Fibroblast of the aortic adventitia (primary cell): ENCODE measurements around the gene CD93. TPM values are rescaled to one million over a fixed set of nuclear protein-coding genes. Genes with fewer than 3 reads are reported as not detected.

Experiments used
- DNase-seq: peaks from one replicate; pipeline ENCODE4 v3.0.0-alpha.2; 2010; ENCODE audit warnings: low read depth
- H3K4me3 ChIP-seq: 2 replicates; pipeline ENCODE4 v1.5.1; 2011; ENCODE audit warnings: low read depth, mild to moderate bottlenecking, control low read depth, low read length, moderate library complexity
- total RNA-seq: library from RNA; depleted of rRNA; stranded (reverse); fragments of >200 nt; gene quantifications from 2 replicates; pipeline ENCODE4 v1.2.3, GENCODE V29; 2012; ENCODE audit warnings: low replicate concordance
- TF ChIP-seq, protein P1 (sequence below): IDR thresholded peaks from 2 replicates; pipeline ENCODE4 v1.5.1; 2011; ENCODE audit warnings: mild to moderate bottlenecking, low read length, control low read depth, inconsistent platforms; ENCODE audit not compliant: insufficient read depth

CD93 gene
- total RNA-seq, 1 donor = 0.27 TPM

DNA sequence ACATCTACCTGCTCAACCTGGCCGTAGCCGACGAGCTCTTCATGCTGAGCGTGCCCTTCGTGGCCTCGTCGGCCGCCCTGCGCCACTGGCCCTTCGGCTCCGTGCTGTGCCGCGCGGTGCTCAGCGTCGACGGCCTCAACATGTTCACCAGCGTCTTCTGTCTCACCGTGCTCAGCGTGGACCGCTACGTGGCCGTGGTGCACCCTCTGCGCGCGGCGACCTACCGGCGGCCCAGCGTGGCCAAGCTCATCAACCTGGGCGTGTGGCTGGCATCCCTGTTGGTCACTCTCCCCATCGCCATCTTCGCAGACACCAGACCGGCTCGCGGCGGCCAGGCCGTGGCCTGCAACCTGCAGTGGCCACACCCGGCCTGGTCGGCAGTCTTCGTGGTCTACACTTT, 50.4 kb downstream of the CD93 start:
- TF ChIP-seq, protein P1, sequence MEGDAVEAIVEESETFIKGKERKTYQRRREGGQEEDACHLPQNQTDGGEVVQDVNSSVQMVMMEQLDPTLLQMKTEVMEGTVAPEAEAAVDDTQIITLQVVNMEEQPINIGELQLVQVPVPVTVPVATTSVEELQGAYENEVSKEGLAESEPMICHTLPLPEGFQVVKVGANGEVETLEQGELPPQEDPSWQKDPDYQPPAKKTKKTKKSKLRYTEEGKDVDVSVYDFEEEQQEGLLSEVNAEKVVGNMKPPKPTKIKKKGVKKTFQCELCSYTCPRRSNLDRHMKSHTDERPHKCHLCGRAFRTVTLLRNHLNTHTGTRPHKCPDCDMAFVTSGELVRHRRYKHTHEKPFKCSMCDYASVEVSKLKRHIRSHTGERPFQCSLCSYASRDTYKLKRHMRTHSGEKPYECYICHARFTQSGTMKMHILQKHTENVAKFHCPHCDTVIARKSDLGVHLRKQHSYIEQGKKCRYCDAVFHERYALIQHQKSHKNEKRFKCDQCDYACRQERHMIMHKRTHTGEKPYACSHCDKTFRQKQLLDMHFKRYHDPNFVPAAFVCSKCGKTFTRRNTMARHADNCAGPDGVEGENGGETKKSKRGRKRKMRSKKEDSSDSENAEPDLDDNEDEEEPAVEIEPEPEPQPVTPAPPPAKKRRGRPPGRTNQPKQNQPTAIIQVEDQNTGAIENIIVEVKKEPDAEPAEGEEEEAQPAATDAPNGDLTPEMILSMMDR = no peak
- H3K4me3 ChIP-seq = no peak overlapping the region
- no peak for DNase-seq

DNA sequence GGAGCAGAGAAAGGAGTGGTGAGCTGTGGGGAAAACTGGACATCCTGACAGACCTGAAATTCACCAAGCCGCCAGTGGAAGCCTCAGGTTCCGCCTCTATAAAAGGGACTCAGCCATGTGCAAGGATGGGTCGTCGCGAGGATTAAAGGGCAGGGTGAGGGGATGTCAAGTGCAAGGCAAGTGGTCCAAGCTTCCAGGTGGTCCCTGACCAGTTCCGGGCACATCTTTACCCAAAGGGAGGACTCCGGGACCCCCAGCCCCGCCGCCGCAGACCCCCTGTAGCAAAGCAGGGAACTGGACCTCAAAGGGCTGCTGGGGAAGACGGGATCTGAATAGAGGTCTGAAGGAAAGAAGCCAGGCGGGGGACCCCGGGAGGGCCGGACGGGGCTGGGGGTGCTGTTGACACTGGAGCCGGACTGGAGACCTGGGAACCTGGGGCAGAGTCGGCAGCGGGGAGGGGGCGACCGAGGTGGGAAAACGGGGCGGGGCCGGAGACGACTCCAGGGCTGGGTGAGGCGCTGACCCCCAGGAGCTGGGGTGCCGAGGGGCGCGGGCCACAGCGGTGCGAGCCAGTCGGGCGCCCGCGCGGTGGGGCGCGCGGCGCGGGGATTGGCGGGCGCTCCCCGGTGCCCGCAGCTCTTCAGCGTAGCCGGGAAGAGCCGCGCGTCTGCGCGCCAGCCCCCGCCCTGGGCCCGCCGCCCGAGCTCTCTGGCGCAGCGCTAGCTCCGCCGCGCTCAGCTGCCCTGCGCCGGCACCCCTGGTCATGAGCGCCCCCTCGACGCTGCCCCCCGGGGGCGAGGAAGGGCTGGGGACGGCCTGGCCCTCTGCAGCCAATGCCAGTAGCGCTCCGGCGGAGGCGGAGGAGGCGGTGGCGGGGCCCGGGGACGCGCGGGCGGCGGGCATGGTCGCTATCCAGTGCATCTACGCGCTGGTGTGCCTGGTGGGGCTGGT, 51.1 kb downstream of the CD93 start, which contains the start of gene SSTR4:
TSS of gene SSTR4 (plus strand) at position 592 of the 951 bp plus-strand sequence. CDS start at position 764, 172 bp downstream.
- H3K4me3 ChIP-seq = no peak within 1 kb of the TSS
- DNase-seq = no peak
- TF ChIP-seq, protein P1 = no peak

DNA sequence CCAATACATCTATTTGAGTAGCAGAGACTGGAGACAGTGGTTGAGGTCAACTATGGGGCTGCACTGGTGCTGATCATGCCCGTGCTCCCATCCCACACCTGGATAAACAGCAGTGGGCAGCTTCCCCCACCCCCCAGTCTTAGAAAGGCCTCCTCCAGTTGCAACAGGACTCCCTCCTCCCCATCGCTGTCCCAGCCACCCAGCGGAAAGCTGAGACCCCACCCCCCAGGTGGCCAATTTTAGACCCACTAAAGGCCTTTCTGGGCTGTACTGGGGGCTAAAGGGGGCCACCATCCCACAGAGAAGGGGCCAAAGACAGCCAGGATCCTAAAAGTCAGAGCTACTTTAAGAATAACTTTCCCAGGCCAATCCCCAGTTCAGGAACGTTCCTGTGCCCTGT, 52.2 kb downstream of the CD93 start:
- no peak for DNase-seq
- no peak overlapping the region for H3K4me3 ChIP-seq

DNA sequence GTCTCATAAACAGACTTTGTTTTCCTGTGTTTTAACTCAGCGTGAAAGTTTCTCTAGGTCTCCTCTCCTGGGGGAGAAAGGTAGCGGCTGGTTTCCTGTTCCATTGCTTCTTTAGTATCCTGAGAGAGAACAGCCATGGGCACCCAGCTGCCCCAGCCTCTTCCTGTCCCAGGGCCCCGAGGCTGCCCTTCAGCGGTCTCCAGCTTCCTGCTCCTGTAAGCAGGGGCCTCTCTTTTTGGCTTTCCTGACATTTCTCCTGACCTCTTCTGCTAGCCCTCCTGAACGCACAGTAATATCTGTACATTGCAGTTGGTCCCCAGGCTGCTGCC, 53.4 kb downstream of the CD93 start:
- no peak for DNase-seq
- TF ChIP-seq, protein P1 = no peak
- H3K4me3 ChIP-seq = no peak overlapping the region

More for the DNA sequence above, 52.2 kb downstream of the CD93 start:
- TF ChIP-seq, protein P1 = no peak

DNA sequence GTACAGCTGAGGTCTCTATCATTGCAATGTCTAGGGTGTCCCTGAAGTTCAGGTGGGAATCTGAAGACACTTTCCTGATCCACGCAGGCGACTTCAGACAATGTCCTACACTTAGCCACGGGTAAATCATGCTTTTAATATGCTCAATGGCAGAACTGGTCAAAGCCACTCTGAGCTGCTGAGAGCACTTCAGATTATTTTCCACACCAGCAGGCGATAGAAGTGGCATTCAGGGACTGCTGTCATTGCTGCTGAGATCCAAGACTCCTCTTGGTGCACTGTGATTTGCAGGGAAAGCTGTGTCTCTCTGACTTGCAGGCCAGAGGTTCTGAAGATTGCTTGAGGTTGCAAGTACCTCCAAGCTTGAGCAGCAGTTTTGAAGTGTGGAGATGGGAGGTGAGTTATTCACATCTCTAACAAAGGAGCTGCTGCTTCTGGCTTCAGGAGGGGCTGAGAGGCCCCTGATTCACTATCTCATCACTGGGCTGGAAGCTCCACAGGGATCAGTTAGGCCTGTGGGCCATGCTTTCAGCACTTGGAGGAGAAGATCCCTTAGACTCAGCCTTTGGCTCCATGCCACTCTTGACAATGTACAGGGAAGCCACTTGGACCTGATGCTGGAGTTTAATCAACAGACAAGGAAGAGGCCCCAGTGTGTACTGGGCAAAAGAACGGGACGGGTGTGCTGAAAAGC, 53.9 kb downstream of the CD93 start:
- DNase-seq = no peak
- TF ChIP-seq, protein P1 = no peak
- H3K4me3 ChIP-seq = no peak overlapping the region

DNA sequence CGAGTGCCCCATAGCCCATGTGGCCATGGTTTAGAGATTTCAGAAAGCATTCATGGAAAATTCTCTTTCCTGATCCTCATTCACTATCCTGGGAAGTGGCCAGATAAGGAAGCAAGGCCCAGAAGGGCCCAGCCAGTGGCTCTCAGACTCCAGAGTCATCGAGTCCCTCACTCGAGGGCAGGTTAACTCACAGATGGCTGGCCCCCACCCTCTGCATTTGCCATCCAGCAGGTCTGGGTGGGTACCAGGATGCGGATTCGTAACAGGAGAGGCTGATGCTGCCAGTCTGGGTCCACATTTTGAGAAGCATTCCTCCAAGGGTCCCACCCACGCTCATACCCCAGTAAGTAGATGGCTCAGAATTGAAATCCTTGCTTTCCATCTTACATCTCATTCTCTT, 54.8 kb downstream of the CD93 start:
- TF ChIP-seq, protein P1 = no peak
- no peak for DNase-seq
- H3K4me3 ChIP-seq = no peak overlapping the region

Other genes starting within 250 kb of the CD93 start
- not detected in 2 replicates for gene SSTR4, start 51.0 kb downstream of the CD93 start, total RNA-seq
- 6.7 and 128 TPM in 2 replicates for gene THBD, start 36.7 kb downstream of the CD93 start, total RNA-seq